ENCODE measurements around the gene TBCE.

TBCE gene, protein sequence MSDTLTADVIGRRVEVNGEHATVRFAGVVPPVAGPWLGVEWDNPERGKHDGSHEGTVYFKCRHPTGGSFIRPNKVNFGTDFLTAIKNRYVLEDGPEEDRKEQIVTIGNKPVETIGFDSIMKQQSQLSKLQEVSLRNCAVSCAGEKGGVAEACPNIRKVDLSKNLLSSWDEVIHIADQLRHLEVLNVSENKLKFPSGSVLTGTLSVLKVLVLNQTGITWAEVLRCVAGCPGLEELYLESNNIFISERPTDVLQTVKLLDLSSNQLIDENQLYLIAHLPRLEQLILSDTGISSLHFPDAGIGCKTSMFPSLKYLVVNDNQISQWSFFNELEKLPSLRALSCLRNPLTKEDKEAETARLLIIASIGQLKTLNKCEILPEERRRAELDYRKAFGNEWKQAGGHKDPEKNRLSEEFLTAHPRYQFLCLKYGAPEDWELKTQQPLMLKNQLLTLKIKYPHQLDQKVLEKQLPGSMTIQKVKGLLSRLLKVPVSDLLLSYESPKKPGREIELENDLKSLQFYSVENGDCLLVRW

DNA sequence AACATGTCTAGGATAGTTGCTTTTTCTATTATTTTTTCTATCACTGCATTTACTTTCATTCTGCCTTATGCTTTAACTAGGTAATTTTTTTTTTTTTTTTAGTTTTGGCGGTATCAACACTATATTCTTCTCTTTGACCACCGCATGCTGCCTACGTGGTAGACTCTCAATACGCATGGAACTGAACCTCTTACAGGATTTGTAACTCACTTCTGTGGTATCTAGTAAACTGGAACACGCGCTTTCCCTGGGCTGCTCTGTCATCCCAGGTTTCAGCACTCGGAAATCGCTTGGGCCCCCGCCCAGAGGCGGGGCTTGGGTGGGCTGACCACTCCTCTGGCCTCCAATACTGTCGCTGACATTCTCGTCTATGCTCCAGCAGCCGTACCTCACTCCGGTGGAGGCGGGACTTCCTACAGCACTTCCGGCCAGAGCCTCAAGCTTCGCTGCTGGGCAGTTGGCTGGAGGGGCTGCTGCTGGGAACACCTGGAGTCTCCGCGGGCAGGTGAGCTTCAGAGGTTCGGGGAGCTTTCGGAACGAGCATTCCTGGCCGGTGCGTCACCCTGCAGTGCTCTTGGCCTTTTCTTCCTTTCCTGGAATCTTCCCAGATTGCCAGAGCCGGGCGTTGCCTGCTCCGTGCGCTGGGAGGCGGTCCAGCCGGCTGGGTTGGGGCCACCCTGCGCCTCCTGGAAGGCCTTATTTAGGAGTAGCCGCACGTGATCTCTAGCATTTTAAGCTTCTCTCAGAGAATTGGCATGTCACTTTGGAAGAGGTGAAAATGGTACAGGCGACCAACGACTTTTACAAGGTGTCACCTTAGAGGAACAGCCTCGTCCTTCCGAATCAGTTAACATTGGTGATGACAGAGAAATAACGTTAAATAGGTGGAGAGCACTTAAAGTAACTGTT lies at the start of gene TBCE:
Gene TBCE (plus strand): TSS at position 428 of the 909 bp plus-strand sequence. CDS start 12,623 bp downstream, outside the sequence.
- intact Hi-C loops (cut with DNase I), result no loop called here
- DNase-seq, result peak; percentile 91 to 98 (median 96)

GRCh38 chr1:235319255-235319654 lies 48.0 kb upstream of the TBCE start:
- DNase-seq, result no peak
- intact Hi-C loops (cut with DNase I), result no loop called here

DNA sequence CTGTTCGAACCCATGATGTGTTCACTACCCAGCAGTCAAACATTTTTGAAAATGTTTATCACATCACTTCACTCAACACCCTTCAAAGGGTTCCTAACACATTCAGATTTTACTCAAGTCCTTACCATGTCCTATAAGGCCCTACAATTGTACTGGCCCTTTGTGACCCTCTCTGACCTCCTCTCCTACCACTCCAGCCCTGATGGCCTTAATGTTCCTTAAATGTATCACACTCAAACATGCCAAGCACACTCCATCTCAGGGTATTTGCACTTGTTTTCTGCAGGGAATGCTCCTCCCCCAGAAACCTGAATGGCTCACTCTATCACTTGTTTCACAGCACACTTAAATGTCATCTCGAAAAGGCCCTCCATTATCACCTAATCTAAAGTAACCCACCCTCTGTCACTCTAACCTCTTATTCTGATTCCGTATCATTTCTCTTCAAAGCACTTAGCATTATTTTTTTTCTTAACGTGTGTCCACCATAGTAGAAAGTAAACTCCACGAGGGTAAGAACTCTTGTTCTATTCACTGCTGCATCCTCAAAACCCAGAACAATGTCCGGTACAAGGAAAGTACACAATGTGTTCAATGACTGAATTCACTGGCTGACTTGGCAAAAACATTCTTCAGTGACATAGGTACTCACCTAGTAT lies 46.6 kb upstream of the TBCE start:
- intact Hi-C loops (cut with DNase I), result loop anchor here (10.0 kb wide), 2 partner anchors 66 to 184 kb away; partner anchors contain the start of gene B3GALNT2
- no peak for DNase-seq

DNA sequence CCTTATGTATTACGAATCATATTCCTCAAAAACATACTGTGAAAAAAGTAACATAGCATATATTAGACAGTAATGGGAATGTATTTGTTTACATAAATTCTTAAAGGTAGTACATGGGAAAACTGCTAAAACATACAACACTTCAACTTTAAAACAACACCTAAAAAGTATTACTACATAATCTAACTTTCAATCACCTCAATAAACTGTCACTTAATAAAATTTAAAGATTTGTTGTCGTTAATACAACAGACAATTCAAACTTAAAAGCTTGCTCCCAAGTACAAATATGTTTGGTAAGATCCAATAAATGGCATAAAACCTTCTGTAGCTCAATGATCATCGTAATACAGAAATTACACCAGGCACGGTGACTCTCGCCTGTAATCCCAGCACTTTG lies 42.9 kb upstream of the TBCE start:
- DNase-seq, result no peak
- intact Hi-C loops (cut with DNase I), result loop anchor here (10.0 kb wide), 2 partner anchors 69 to 181 kb away; partner anchors contain the start of gene B3GALNT2

GRCh38 chr1:235325139-235325538 lies 42.1 kb upstream of the TBCE start:
- no peak for DNase-seq
- intact Hi-C loops (cut with DNase I), result loop anchor here (5.0 to 10.0 kb wide), 3 partner anchors 70 to 180 kb away; partner anchors contain the start of gene B3GALNT2

- intact Hi-C loops (cut with DNase I), result loop anchor here (5.0 to 10.0 kb wide), 3 partner anchors 71 to 179 kb away; partner anchors contain the start of gene B3GALNT2
- DNase-seq, result no peak
Measured at GRCh38 chr1:235325854-235326253, 41.4 kb upstream of the TBCE start.

GRCh38 chr1:235326719-235327558 lies 40.3 kb upstream of the TBCE start:
- intact Hi-C loops (cut with DNase I), result loop anchor here (5.0 to 10.0 kb wide), 3 partner anchors 72 to 178 kb away; partner anchors contain the start of gene B3GALNT2
- peak in 39 of 42 donors; percentile 9 to 58 (median 31) for DNase-seq

DNA sequence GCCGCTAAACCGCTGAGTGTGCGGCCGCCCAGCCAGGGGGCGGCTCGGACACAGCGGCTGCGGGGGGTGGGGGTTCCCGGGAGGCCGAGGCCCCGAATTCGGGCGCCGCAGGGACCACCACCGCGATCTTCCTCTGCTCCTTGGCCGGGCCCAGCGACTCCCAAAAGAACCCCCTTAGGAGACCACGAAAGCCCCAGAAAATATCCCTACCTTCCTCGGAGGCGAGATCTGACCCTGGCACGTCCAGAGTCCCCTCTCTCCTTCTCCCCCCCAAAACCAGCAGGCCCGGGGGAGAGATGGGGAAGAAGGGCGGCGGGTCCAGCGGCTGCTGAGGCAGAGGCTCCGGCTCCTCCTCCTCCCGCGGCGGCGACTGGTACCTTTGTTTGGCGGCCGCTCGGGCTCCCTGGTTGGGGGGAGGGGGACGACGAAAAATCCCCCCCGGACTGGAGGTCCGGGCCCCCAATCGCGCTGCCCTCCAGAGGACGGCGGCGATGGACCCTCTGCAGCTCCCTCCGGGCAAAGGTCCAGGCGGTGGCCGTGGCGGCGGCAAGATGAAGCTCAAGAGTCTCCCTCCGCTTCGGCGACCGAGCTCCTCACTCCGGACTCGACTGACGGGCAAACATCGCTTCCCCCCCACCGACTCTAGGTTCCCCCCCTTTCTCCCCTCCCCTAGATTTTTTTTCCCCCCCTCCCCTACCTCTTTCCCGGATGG lies 39.5 kb upstream of the TBCE start, which contains the start of gene ARID4B:
Gene ARID4B (minus strand): TSS at position 621 of the 712 bp plus-strand sequence. CDS start 1,260 bp downstream, outside the sequence.
- peak in 19 of 42 donors; percentile 5 to 89 (median 82) for DNase-seq
- intact Hi-C loops (cut with DNase I), result loop anchor here (5.0 to 10.0 kb wide), 3 partner anchors 73 to 177 kb away; partner anchors contain the start of gene B3GALNT2

DNA sequence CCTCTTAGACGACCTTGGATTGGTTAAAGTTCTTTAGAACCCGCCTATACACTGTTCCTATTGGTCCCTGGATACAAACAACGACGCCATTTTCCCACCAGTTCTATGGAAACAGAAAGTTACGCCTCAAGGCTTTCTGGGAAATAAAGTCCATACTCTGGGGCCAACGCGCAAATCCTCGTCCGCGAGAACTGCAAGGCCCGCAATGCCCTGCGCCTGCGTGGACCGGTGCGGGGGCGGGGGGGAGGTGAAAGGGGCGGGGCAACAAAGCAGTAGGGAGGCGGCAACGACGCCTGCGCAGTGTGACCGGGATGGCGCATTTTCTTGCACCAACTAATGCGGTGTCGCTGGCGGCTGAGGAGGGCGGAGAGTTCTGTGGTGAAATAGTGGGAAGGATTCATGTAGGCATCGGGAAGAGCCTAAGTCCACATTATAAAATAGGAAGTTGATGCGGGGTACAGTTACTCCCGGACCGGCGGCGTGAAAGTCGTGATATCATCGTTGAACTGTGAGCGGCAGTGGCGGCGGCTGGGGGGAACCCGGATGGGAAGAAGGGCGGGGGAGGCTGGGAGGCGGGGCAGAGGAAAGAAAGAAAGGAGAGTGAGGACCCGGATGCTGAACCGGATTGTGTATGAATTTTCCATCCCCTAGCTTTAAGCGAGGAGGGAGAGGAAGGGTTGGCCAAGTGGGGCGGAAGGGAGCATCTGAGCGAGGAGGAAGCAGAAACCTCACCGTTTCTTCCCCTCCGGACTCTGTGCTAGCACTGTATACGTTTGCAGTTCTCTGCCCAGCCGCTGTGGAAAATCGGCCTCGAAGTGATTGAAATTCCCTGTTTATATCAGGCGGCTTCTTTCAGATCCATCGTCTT lies 38.7 kb upstream of the TBCE start, which contains the start of gene GGPS1:
Gene GGPS1 (plus strand): TSS at position 300 of the 868 bp plus-strand sequence. CDS start 6,695 bp downstream, outside the sequence.
- peak; percentile 95 to 99 (median 97) for DNase-seq
- intact Hi-C loops (cut with DNase I), result loop anchor here (5.0 to 10.0 kb wide), 3 partner anchors 74 to 176 kb away; partner anchors contain the start of gene B3GALNT2

DNA sequence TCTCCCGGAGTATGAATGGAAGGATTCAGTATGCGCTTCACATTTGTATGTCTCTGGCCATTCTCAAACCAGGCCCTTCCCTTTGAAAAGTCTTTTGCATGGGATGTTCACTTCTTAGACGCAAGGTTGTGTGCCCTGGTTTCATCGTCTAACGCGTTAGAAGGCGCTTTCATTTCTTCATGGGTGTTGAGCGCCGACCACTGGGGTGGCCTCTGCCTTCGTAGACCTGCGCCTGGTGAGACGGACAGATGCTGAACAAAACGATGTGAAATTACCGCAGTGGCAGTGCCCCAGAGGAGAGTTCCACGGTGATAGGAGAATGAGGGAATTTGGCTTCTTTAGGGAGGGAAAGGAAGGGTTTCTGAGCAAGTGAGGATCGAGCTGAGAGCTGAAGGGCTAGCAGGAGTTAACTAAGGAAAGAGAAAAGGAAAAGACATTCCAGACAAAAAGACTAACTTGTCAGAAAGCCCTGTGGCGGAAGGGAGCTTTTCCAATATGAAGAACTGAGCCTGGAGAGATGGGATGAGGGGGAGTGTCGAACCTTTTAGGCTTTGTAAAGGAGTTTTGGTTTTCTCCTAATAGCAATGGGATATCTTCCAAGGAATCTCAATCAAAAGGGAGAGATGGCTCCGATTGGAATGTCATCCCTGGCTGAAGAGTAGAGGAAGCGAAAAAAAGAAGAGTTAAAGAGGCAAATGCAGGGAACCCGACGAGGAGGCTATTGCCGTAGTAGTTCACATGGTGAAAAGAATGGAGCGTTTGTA lies 37.9 kb upstream of the TBCE start:
- DNase-seq, result peak in 31 of 42 donors; percentile 7 to 53 (median 33)
- intact Hi-C loops (cut with DNase I), result loop anchor here (5.0 to 10.0 kb wide), 3 partner anchors 75 to 175 kb away; partner anchors contain the start of gene B3GALNT2

- no peak for DNase-seq
- intact Hi-C loops (cut with DNase I), result no loop called here
Measured at GRCh38 chr1:235330918-235331285, 36.3 kb upstream of the TBCE start.

DNA sequence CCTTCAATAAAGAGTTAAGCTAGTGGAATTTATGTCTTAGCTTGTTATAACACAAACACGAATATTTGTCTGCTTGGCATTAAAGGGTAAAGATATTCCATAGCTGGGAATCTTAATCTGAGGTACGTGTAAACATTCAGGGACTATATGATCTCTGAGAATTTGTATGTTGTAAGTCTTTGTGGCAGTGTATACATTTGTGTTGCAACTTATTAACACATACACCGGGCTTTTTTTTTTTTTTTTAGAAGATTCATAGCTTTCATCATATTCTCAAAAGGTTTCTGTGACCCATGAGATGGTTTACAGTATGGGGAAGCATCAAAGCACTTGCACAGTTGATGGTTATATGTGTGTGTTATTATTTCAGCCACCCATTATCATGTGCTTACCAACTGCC lies 35.8 kb upstream of the TBCE start:
- intact Hi-C loops (cut with DNase I), result no loop called here
- DNase-seq, result no peak

GRCh38 chr1:235336903-235337302 lies 30.3 kb upstream of the TBCE start:
- DNase-seq, result no peak
- intact Hi-C loops (cut with DNase I), result no loop called here

GRCh38 chr1:235339746-235340145 lies 27.5 kb upstream of the TBCE start:
- intact Hi-C loops (cut with DNase I), result no loop called here
- DNase-seq, result no peak

GRCh38 chr1:235341334-235341733 lies 25.9 kb upstream of the TBCE start:
- no peak for DNase-seq
- intact Hi-C loops (cut with DNase I), result no loop called here

Measured in head of caudate nucleus (tissue), 42 donors.